Right ventricle myocardium superior (tissue), 1 donor: Measurements from ENCODE around the gene SCCPDH. TPM values are rescaled to one million over a fixed set of nuclear protein-coding genes. Genes with fewer than 3 reads are reported as not detected.

Experiments
- ATAC-seq: fragments of 200-7000 bp; cut with Tn5 transposase; one replicate; pipeline ENCODE4 v1.9.1; 2020; ENCODE audit warnings: mild to moderate bottlenecking; ENCODE audit not compliant: poor library complexity
- DNase-seq: peaks from one replicate; pipeline ENCODE4 v3.0.0-alpha.2; 2020
- intact Hi-C: fragments of 100-400 bp; cut with DNase I; formaldehyde crosslinking; loops from one replicate; pipeline ENCODE4 v1.11.2; 2022
- total RNA-seq: library from RNA; stranded (reverse); fragmentation: NEBNext Ultra II Directional; extraction: Animal tissue kit (Norgen Biotek cat#: 25700); gene quantifications from one replicate; pipeline ENCODE4 v1.2.1, GENCODE V29; 2021
- donor health status: DM: no; HTN: yes; CAD: no; lungs with severe emphysema.

The SCCPDH gene
- total RNA-seq, 1 donor from 2014 or later = 27.6 TPM

DNA sequence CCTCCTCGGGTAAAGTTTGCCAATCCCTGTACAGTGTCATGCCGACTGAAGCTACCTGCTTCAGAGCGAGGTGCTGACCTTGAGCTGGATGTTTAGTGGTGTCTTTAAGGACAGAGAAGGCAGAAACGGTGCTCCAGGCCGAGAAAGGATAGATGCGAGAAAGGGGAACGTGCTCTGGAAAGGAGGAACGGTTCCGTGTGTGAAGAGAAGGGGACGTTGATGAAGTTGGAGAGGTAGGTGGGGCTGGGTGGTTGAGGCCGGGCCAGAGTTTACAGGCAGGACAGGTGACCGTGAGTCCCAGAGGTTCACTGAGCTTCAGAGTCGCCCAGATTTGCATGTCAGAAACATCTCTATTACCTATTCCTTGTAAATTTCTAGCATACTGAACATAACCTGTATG lies 90.7 kb downstream of the SCCPDH start:
- no peak for DNase-seq
- no peak for ATAC-seq
- intact Hi-C loops = no loop called here

GRCh38 chr1:246815693-246816270 lies 91.6 kb downstream of the SCCPDH start:
- DNase-seq (no peak), ATAC-seq (no peak)
- intact Hi-C loops = no loop called here

Other genes with a start within 250 kb of the SCCPDH start
- 9.4 TPM for gene SMYD3, start 217.1 kb upstream of the SCCPDH start, total RNA-seq
- 18.6 TPM for gene TFB2M, start 158.1 kb upstream of the SCCPDH start, total RNA-seq
- 21.0 TPM for gene CNST, start 158.0 kb upstream of the SCCPDH start, total RNA-seq
- gene AHCTF1, start 207.5 kb downstream of the SCCPDH start, total RNA-seq = 19.7 TPM